GM19395 (cell line): Measurements from ENCODE around the gene DSE.

Source experiments
- ATAC-seq: cut with Tn5 transposase; IDR thresholded peaks from one replicate; pipeline ENCODE4 v1.9.1; 2021; ENCODE audit warnings: mild to moderate bottlenecking, moderate library complexity; ENCODE audit not compliant: unreplicated experiment

Gene DSE

GRCh38 chr6:116465246-116465645 is 94.5 kb downstream of the DSE start:
- no peak for ATAC-seq

DNA sequence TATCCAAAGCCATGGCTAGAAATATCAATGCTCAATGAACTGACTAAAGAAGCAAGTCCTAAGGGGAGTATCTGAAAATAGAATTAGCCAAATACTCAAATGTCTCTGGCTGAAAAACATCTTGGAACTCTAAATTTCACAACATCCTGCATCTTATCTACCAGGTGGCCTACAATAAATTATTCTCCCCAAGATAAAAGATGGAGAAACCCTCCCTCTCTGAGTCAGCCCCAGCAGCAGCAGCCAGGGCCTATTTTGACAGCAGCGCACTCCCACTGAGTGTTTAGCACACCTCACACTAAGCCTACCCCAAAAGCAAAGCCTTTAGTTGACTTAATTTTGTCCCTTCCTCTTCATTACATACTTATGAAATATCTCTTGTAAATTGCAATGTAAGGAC is 96.3 kb downstream of the DSE start:
- no peak for ATAC-seq

DNA sequence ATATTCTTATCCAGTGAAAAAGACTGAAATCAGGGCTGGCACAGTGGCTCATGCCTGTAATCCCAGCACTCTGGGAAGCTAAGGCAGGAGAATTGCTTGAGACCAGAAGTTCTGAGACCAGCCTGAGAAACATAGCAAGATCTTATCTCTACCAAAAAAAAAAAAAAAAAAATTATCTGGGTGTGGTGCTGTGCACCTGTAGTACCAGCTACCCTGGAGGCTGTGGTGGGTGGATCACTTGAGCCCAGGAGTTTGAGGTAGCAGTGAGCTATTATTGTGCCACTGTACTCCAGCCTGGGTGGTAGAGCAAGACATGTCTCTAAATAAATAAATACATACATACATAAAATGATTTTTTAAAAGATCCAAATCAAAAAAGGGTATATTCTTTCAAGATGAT is 96.8 kb downstream of the DSE start:
- ATAC-seq = no peak

GRCh38 chr6:116468293-116468692 is 97.5 kb downstream of the DSE start:
- no peak for ATAC-seq

GRCh38 chr6:116471531-116471930 is 100.8 kb downstream of the DSE start:
- no peak for ATAC-seq

DNA sequence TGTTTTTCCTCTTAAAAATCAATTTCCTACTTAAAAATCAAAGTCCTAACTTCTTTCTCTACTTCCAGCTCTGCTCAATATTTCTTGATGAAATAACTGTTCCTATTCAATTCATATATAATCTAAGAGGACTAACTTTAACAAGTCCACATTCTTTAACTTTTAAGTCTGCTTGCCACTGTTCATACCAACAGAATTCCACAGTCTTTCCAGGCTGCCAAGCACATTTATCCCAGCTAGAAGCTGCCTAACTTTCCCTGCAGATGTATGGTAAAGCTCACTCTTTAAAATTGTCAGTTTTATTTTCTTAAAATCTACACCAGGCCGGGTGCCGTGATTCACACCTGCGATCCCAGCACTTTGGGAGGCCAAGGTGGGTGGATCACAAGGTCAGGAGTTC is 102.0 kb downstream of the DSE start:
- no peak for ATAC-seq

GRCh38 chr6:116475141-116475540 is 104.4 kb downstream of the DSE start:
- ATAC-seq = no peak

DNA sequence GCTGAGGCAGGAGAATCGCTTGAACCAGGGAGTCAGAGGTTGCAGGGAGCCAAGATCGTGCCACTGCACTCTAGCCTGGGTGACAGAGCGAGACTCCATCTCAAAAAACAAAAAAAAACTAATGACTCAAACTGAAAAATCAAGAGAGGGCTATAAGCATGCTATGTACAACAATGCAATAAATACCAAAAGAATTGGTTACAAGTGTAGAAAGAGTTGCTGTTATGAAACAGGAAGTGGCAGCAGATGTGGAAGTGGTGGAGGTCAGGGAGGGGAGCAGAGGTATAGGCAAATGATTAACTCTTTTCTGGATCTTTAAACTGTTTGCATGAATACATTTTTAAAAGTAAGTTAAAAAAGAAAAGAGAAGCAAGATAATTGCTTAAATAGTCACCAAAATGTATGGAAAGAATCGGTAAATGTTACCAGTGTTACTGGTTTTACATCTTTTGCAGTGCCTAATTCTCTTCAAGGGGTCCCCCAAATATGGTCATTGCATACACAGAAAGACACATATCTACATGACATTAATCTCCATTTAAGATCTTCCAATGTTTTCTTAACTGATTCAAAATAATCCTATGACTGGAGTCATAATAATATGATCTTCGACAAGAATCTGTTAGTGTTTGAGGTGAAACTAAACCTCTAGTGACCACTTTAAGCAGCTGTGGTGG is 105.4 kb downstream of the DSE start:
- peak; percentile 100 for ATAC-seq

GRCh38 chr6:116482780-116483179 is 112.0 kb downstream of the DSE start:
- no peak for ATAC-seq

- no peak for ATAC-seq
Observed at GRCh38 chr6:116483616-116484015, 112.9 kb downstream of the DSE start.

GRCh38 chr6:116485559-116486184 is 114.9 kb downstream of the DSE start:
- ATAC-seq = no peak

DNA sequence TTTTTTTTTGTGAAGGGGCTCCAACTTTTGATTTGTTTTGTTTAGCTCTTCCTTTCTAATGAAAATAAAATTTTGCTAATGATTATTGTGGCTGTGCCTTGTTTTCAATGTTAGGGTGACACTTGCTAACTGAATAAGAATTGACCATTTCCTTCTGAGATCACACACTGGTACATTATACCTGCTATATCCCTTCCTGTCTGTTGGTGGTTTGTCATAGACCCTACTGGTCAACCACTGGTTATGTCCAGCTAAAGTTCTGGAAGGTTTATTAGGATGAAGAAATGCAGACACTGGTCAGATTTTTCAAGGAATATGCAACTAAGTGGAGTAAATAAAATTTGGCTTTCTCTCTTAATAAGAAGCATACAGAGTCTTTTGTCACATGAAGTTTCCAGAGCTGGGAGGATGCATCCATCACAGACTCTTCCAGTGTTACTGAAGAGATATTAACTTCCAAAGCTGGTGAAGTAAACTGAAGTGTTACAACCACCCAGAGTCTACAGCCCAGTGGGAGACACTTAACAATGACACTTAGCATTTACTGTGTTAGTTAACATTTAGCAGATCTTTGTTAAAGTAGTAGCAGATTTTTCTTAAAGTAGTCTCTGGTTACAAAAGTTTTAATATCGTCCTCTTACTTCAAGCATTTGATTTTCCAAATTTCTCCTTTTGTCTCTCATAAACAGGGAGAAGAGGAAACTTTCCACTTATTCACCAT is 121.0 kb downstream of the DSE start:
- ATAC-seq = no peak

- no peak for ATAC-seq
Observed at GRCh38 chr6:116492331-116493067, 121.8 kb downstream of the DSE start.
